GM18868 (cell line): ENCODE measurements around the gene ORM1.
"Not testable (repeated sequence)": the region's sequence is repeated elsewhere in the genome, so short reads cannot be mapped to it uniquely, and the experiment has no call there.

Source experiments
- ATAC-seq: cut with Tn5 transposase; IDR thresholded peaks from one replicate; pipeline ENCODE4 v1.9.1; 2021; ENCODE audit warnings: mild to moderate bottlenecking, moderate library complexity; ENCODE audit not compliant: unreplicated experiment

ORM1 gene

GRCh38 chr9:114322160-114322818 lies 609 bp upstream of the ORM1 start:
- ATAC-seq: not testable (repeated sequence)

- ATAC-seq: not testable (repeated sequence)
Measured at GRCh38 chr9:114323849-114324248, 951 bp downstream of the ORM1 start.

GRCh38 chr9:114324492-114324891 lies 1.6 kb downstream of the ORM1 start:
- no peak for ATAC-seq

- not testable (repeated sequence) for ATAC-seq
Measured at GRCh38 chr9:114324965-114325364, 2.1 kb downstream of the ORM1 start.

- ATAC-seq: not testable (repeated sequence)
Measured at GRCh38 chr9:114325684-114326254, 2.9 kb downstream of the ORM1 start.

- ATAC-seq: no peak
Measured at GRCh38 chr9:114327749-114328148, 4.9 kb downstream of the ORM1 start.

- ATAC-seq: not testable (repeated sequence)
Measured at GRCh38 chr9:114328357-114328820, 5.5 kb downstream of the ORM1 start.

- ATAC-seq: not testable (repeated sequence)
Measured at GRCh38 chr9:114328937-114329624, 6.2 kb downstream of the ORM1 start.

- not testable (repeated sequence) for ATAC-seq
Measured at GRCh38 chr9:114329625-114330022, 6.7 kb downstream of the ORM1 start, which contains the start of gene ORM2. Gene ORM2 (plus strand): TSS chr9:114329869. CDS start chr9:114329905, 36 bp downstream.

GRCh38 chr9:114330636-114331035 lies 7.7 kb downstream of the ORM1 start:
- ATAC-seq: no peak

- ATAC-seq: not testable (repeated sequence)
Measured at GRCh38 chr9:114331229-114332195, 8.6 kb downstream of the ORM1 start.

GRCh38 chr9:114332474-114333040 lies 9.7 kb downstream of the ORM1 start:
- ATAC-seq: not testable (repeated sequence)

GRCh38 chr9:114333718-114334117 lies 10.8 kb downstream of the ORM1 start:
- not testable (repeated sequence) for ATAC-seq

GRCh38 chr9:114334490-114334889 lies 11.6 kb downstream of the ORM1 start:
- no peak for ATAC-seq

- no peak for ATAC-seq
Measured at GRCh38 chr9:114335745-114336144, 12.8 kb downstream of the ORM1 start.

GRCh38 chr9:114336157-114336556 lies 13.3 kb downstream of the ORM1 start:
- no peak for ATAC-seq

GRCh38 chr9:114336699-114337395 lies 13.9 kb downstream of the ORM1 start:
- ATAC-seq: no peak

- no peak for ATAC-seq
Measured at GRCh38 chr9:114338187-114338586, 15.3 kb downstream of the ORM1 start.

GRCh38 chr9:114339130-114339908 lies 16.4 kb downstream of the ORM1 start:
- peak; percentile 63 for ATAC-seq
